Measurements from ENCODE around the gene DGCR2.
"Not testable (repeated sequence)": the region's sequence is repeated elsewhere in the genome, so short reads cannot be mapped to it uniquely, and the experiment has no call there.

- not testable (repeated sequence) for TF ChIP-seq CTCF (IDR thresholded peaks at IDR 0.05; ENCODE audit: poor library complexity, severe bottlenecking); REST (IDR thresholded peaks at IDR 0.05; ENCODE audit: borderline replicate concordance); POLR2AphosphoS5 (IDR thresholded peaks at IDR 0.05); SMC3 (conservative IDR thresholded peaks at IDR 0.05; ENCODE audit: poor library complexity); RAD21 (conservative IDR thresholded peaks at IDR 0.05); EZH2 (IDR thresholded peaks at IDR 0.05; ENCODE audit: borderline replicate concordance, insufficient read depth, low read length, poor library complexity, severe bottlenecking)
Measured at GRCh38 chr22:19033568-19033905, 88.7 kb downstream of the DGCR2 start.
